ENCODE measurements around the gene CYB561A3.

Gene CYB561A3

DNA sequence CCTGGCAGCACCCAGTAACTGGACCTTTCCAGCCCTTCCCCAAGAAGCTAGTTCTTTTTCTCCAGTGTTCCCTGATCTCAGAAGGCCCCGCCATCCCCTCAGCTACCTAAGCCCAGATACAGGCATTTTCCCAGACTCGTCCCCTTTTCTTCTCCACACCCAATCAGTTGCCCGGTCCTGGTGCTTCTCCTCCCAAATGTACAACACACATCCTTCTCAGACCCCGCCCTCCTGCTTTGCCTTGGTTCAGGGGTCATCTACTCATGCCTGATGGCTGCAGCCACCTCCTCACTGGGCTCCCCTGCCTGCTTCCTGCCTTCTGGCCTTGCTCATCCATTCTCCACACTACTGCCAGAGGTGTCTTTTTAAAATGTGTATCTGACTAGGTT is 22.2 kb downstream of the CYB561A3 start:
- H3K4me3 ChIP-seq (ENCODE audit: low read depth, low read length) = no peak overlapping the region
- no peak for DNase-seq (ENCODE audit: low read depth)
- TF ChIP-seq CTCF (IDR thresholded peaks at IDR 0.05; ENCODE audit: control insufficient read depth, extremely low read depth, insufficient read depth) = no peak

DNA sequence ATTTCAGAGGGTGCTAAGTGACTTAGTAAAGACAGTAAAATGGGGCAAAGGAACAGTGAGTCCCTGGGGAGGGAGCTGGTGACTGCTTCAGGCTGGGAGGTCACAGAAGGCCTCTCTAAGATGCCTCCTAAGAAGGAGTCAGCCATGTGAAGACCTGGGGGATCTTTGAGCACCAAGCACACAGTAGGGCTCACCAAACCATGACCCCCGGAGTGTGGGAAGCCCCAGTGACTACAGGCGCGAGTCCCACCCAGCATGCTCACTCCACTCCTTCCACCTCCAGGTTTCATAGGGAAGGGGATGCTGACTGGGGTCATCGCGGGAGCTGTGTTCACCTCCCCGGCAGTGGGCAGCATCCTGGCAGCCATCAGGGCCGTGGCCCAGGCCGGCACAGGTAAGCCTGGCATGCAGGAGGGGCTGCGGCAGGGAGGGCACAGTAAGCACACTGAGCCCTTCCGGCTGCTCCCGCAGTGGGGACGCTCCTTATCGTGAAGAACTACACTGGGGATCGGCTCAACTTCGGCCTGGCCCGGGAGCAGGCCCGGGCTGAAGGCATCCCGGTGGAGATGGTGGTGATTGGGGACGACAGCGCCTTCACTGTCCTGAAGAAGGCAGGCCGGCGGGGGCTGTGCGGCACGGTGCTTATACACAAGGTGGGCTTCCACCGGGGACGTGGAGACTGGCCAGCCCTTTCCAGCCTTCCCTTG is 22.7 kb downstream of the CYB561A3 start:
- DNase-seq (ENCODE audit: low read depth) = no peak
- TF ChIP-seq CTCF (IDR thresholded peaks at IDR 0.05; ENCODE audit: control insufficient read depth, extremely low read depth, insufficient read depth) = no peak
- H3K4me3 ChIP-seq (ENCODE audit: low read depth, low read length) = no peak overlapping the region

- DNase-seq (ENCODE audit: low read depth) = no peak
- TF ChIP-seq CTCF (IDR thresholded peaks at IDR 0.05; ENCODE audit: control insufficient read depth, extremely low read depth, insufficient read depth) = no peak
- no peak overlapping the region for H3K4me3 ChIP-seq (ENCODE audit: low read depth, low read length)
Observed at GRCh38 chr11:61337706-61338470, 23.8 kb downstream of the CYB561A3 start.

GRCh38 chr11:61336171-61336935 is 25.3 kb downstream of the CYB561A3 start:
- no peak overlapping the region for H3K4me3 ChIP-seq (ENCODE audit: low read depth, low read length)
- peak; percentile 94 for TF ChIP-seq CTCF (IDR thresholded peaks at IDR 0.05; ENCODE audit: control insufficient read depth, extremely low read depth, insufficient read depth)
- DNase-seq (ENCODE audit: low read depth) = peak; percentile 65

GRCh38 chr11:61335355-61335710 is 26.3 kb downstream of the CYB561A3 start:
- TF ChIP-seq CTCF (IDR thresholded peaks at IDR 0.05; ENCODE audit: control insufficient read depth, extremely low read depth, insufficient read depth) = no peak
- DNase-seq (ENCODE audit: low read depth) = no peak
- H3K4me3 ChIP-seq (ENCODE audit: low read depth, low read length) = no peak overlapping the region

- DNase-seq (ENCODE audit: low read depth) = no peak
- H3K4me3 ChIP-seq (ENCODE audit: low read depth, low read length) = no peak overlapping the region
- TF ChIP-seq CTCF (IDR thresholded peaks at IDR 0.05; ENCODE audit: control insufficient read depth, extremely low read depth, insufficient read depth) = no peak
Observed at GRCh38 chr11:61334434-61335354, 27.0 kb downstream of the CYB561A3 start.
